Naive thymus-derived CD4-positive, alpha-beta T cell (primary cell): Measurements from ENCODE around the gene PPP1R3G. TPM values are rescaled to one million over a fixed set of nuclear protein-coding genes. Genes with fewer than 3 reads are reported as not detected.

Experiments
- ATAC-seq: fragments of 150-1000 bp; cut with Tn5 transposase; 2 replicates; pipeline ENCODE4 v1.10.0; 2021; ENCODE audit warnings: mild to moderate bottlenecking, moderate library complexity
- CTCF ChIA-PET: fragments of 350-600 bp; sonication (Branson Sonifier 250); formaldehyde crosslinking; loops from one replicate; lab custom pipeline; 2021; ENCODE audit warnings: antibody characterized with exemption; lab: Charles Lee
- POLR2A ChIA-PET: fragments of 350-600 bp; sonication (Branson Sonifier 250); formaldehyde crosslinking; loops from one replicate; lab custom pipeline; 2021; ENCODE audit warnings: antibody characterized with exemption, inconsistent platforms; lab: Charles Lee
- DNase-seq, 9 donors: peaks; one replicate each; pipeline versions ENCODE4 v3.0.0 to v3.0.0-alpha.2; 2020 to 2022; ENCODE audit warnings: mixed read lengths in 1 of 9
- H3K27ac ChIP-seq: one replicate; pipeline ENCODE4 v1.7.0; 2013; ENCODE audit warnings: mild to moderate bottlenecking, low read depth, low read length, moderate library complexity
- H3K27me3 ChIP-seq, 2 donors: one replicate each; pipeline ENCODE4 v1.7.0; 2013; ENCODE audit warnings: low read length in 2 of 2, mild to moderate bottlenecking in 2 of 2, moderate library complexity in 2 of 2; ENCODE audit not compliant: control insufficient read depth in 2 of 2, insufficient read depth in 2 of 2
- H3K36me3 ChIP-seq, 3 experiments: 1 replicate in 2 of 3; 2 replicates in 1 of 3; pipeline ENCODE4 v1.7.0; 2013; ENCODE audit warnings: low read length in 3 of 3, mild to moderate bottlenecking in 3 of 3, moderate library complexity in 1 of 3; ENCODE audit not compliant: insufficient read depth in 3 of 3, control insufficient read depth in 2 of 3
- H3K4me1 ChIP-seq, 2 donors: one replicate each; pipeline ENCODE4 v1.7.0; 2013; ENCODE audit warnings: low read length in 2 of 2, mild to moderate bottlenecking in 2 of 2, moderate library complexity in 1 of 2; ENCODE audit not compliant: control insufficient read depth in 2 of 2, insufficient read depth in 2 of 2
- H3K4me3 ChIP-seq: 2 replicates; pipeline ENCODE4 v1.7.0; 2013; ENCODE audit warnings: mild to moderate bottlenecking, low read length
- H3K9me3 ChIP-seq, 3 experiments: 1 replicate in 2 of 3; 2 replicates in 1 of 3; pipeline ENCODE4 v1.7.0; 2013; ENCODE audit warnings: low read length in 3 of 3; ENCODE audit not compliant: control insufficient read depth in 2 of 3
- H3K27ac Mint-ChIP-seq, 9 donors: one replicate each; pipeline ENCODE4 v1.8.0; 2020 to 2022; ENCODE audit warnings: mixed read lengths in 9 of 9, mild to moderate bottlenecking in 8 of 9, moderate library complexity in 5 of 9, inconsistent platforms in 2 of 9
- H3K27me3 Mint-ChIP-seq, 5 donors: one replicate each; pipeline ENCODE4 v1.8.0; 2021 to 2022; ENCODE audit warnings: mixed read lengths in 5 of 5, mild to moderate bottlenecking in 1 of 5
- H3K36me3 Mint-ChIP-seq, 5 donors: one replicate each; pipeline ENCODE4 v1.8.0; 2020 to 2022; ENCODE audit warnings: mixed read lengths in 5 of 5, mild to moderate bottlenecking in 3 of 5, inconsistent platforms in 1 of 5
- H3K4me1 Mint-ChIP-seq, 7 donors: one replicate each; pipeline ENCODE4 v1.8.0; 2020 to 2022; ENCODE audit warnings: mixed read lengths in 7 of 7, mild to moderate bottlenecking in 3 of 7, inconsistent platforms in 1 of 7
- H3K4me3 Mint-ChIP-seq, 10 donors: one replicate each; pipeline ENCODE4 v1.8.0; 2020 to 2022; ENCODE audit warnings: mild to moderate bottlenecking in 10 of 10, mixed read lengths in 10 of 10, moderate library complexity in 6 of 10, inconsistent platforms in 2 of 10
- H3K9me3 Mint-ChIP-seq, 11 donors: one replicate each; pipeline ENCODE4 v1.8.0; 2020 to 2022; ENCODE audit warnings: mixed read lengths in 11 of 11, mild to moderate bottlenecking in 4 of 11, inconsistent platforms in 1 of 11, moderate library complexity in 1 of 11
- intact Hi-C, 2 donors: fragments of 100-400 bp; cut with micrococcal nuclease; formaldehyde crosslinking; loops; one replicate each; pipeline ENCODE4 v1.15.1; 2023
- polyA plus RNA-seq, 2 donors: library from polyadenylated mRNA; unstranded; fragments of 300-500 nt; fragmentation: Illumina TruSeq; gene quantifications; one replicate each; pipeline ENCODE4 v1.2.3, GENCODE V29; 2021
- total RNA-seq, 6 experiments: library from RNA in 5 of 6; stranded (reverse) in 5 of 6; gene quantifications; 1 replicate in 5 of 6; 2 replicates in 1 of 6; pipeline ENCODE4 v1.2.3 and lab custom pipeline; 2021 to 2026

Gene PPP1R3G
- total and polyA plus RNA-seq, 7 experiments from 2014 or later, result 0.07 to 0.24 (median 0.08) TPM; not detected in 4

DNA sequence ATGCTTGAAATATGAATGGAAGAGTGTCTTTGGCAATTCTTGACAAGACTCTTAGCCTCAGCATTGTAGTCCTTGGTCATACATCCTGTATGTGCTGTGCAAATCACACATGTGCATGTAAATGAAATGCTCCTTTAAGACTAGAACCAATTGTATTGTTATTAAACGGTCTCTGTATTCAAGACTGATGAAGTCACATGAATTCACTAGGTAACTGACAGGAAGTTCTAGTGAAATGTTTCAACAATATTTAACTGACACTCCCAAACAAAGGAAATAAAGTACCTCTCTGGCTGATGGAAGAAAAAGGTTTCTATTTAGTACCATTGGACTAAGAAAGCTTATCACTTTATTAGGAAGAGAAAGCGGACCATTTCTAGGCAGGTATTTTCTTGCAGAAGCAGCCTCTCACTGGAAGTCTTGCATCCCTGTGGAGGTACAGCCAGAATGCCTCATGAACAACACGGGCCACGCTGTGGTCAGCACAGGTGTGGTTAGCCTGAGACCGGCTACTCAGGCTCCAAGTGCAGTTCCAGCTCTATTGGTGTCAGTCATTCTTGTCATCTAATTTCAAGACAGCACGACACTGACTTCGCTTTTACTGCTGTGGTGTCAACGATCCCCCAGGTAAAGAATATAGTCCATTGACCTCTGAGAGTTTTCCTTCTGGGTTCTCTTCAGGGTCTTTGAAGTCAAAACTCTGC, 17.3 kb downstream of the PPP1R3G start:
- ChIA-PET CTCF (no interaction called here), POLR2A (no interaction called here)
- DNase-seq, result no peak
- H3K27me3 ChIP-seq, result no peaks in the 10 kb centered on the region
- no peak overlapping the region for H3K4me3 ChIP-seq
- ATAC-seq, result no peak
- peaks cover 0 to 14% (median 7%) of the 10 kb centered on the region in 5 donors for H3K36me3 Mint-ChIP-seq
- peaks cover 0 to 6% (median 0%) of the 10 kb centered on the region in 7 donors for H3K4me1 Mint-ChIP-seq
- H3K4me3 Mint-ChIP-seq, result no peak overlapping the region
- intact Hi-C loops, result no loop called here
- no peak overlapping the region for H3K27ac Mint-ChIP-seq
- peaks cover 0 to 7% (median 0%) of the 10 kb centered on the region in 5 donors for H3K27me3 Mint-ChIP-seq
- peaks cover 0 to 19% (median 0%) of the 10 kb centered on the region in 11 donors for H3K9me3 Mint-ChIP-seq
- no peak overlapping the region for H3K27ac ChIP-seq
- no peaks in the 10 kb centered on the region for H3K9me3 ChIP-seq
- H3K4me1 ChIP-seq, result no peaks in the 10 kb centered on the region
- H3K36me3 ChIP-seq, result no peaks in the 10 kb centered on the region

DNA sequence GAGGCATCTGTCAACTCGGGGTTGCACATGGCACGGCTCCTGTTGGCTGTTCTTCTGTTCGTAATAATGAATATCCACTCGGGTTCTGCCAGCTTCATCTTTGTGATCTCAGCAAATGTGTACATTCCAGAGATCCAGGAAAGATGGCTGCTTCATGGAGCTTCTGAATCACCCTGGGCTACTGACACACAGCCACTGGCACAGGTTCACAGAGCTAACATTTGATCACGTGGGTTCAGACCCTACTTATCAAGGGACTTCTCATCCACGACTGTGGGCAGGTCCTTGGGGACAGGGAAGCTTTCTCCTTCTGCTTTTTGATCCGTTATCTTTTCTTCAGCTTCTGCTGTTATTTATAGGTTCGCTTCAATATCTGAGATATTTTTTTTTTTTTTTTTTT, 18.1 kb downstream of the PPP1R3G start:
- no peaks in the 10 kb centered on the region for H3K36me3 ChIP-seq
- H3K9me3 Mint-ChIP-seq, result peaks cover 0 to 19% (median 0%) of the 10 kb centered on the region in 11 donors
- no peak overlapping the region for H3K4me3 Mint-ChIP-seq
- H3K9me3 ChIP-seq, result no peaks in the 10 kb centered on the region
- intact Hi-C loops, result no loop called here
- H3K4me1 Mint-ChIP-seq, result peaks cover 0 to 6% (median 0%) of the 10 kb centered on the region in 7 donors
- no peak overlapping the region for H3K27ac ChIP-seq
- no peak overlapping the region for H3K4me3 ChIP-seq
- DNase-seq (no peak), ATAC-seq (no peak)
- no peaks in the 10 kb centered on the region for H3K4me1 ChIP-seq
- H3K36me3 Mint-ChIP-seq, result peaks cover 0 to 22% (median 7%) of the 10 kb centered on the region in 5 donors
- ChIA-PET CTCF (no interaction called here), POLR2A (interaction anchor here (0.6 kb wide), 1 partner anchor 1154 kb away, joined by 3 read pairs; no protein-coding TSS in a partner anchor)
- H3K27ac Mint-ChIP-seq, result no peak overlapping the region
- H3K27me3 Mint-ChIP-seq, result peaks cover 0 to 3% (median 0%) of the 10 kb centered on the region in 5 donors
- H3K27me3 ChIP-seq, result no peaks in the 10 kb centered on the region

DNA sequence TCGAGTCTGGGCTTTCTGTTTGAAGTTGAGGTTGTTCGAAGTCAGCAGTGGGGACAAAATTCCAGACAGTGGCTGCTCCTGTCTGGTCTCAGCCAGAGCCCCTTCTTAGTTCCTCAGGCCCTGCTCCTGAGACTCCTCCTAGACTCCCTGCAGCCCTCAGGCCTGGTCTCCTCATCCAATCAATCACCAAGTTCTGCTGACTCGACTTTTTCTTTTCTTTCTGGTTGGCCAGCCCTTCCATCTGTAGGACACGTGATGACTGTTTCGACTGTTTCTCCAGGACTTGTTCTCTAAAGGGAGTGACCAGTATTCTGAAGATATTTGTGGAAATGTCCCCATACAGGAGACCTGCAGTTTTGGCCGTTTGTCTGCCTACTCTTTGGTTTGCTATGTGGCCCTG, 19.5 kb downstream of the PPP1R3G start:
- H3K36me3 ChIP-seq, result no peaks in the 10 kb centered on the region
- no peak overlapping the region for H3K4me3 ChIP-seq
- no peak for ATAC-seq
- no peak overlapping the region for H3K27ac Mint-ChIP-seq
- H3K4me1 Mint-ChIP-seq, result peaks cover 0 to 6% (median 0%) of the 10 kb centered on the region in 7 donors
- ChIA-PET POLR2A (no interaction called here), CTCF (no interaction called here)
- no peaks in the 10 kb centered on the region for H3K4me1 ChIP-seq
- peaks cover 0 to 26% (median 7%) of the 10 kb centered on the region in 5 donors for H3K36me3 Mint-ChIP-seq
- no peaks in the 10 kb centered on the region for H3K27me3 ChIP-seq
- peaks cover 0 to 19% (median 0%) of the 10 kb centered on the region in 11 donors for H3K9me3 Mint-ChIP-seq
- intact Hi-C loops, result no loop called here
- H3K4me3 Mint-ChIP-seq, result no peak overlapping the region
- no peaks in the 10 kb centered on the region for H3K27me3 Mint-ChIP-seq
- no peak for DNase-seq
- H3K9me3 ChIP-seq, result no peaks in the 10 kb centered on the region
- H3K27ac ChIP-seq, result no peak overlapping the region

DNA sequence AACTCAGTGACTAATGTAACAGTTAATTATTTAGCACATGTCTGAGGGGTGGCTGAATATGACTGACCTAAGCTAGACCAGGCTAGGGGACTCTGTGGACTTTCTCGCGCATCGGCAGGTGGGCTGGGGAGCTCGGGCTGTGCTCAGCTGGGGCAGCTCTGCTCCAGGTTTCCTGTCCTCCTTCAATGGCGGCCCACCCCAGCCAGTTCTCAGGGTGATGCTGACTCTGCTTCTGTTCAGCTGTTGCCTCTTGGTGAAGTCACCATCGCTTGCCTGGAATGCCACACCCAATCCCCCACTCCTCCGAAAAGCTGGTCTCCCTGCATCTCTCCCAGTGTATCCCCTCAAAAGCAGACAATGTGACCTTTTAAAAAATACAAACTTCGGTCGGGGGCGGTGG, 20.0 kb downstream of the PPP1R3G start:
- no peaks in the 10 kb centered on the region for H3K27me3 ChIP-seq
- H3K9me3 ChIP-seq, result no peaks in the 10 kb centered on the region
- no peak overlapping the region for H3K4me3 ChIP-seq
- H3K36me3 Mint-ChIP-seq, result peaks cover 0 to 26% (median 10%) of the 10 kb centered on the region in 5 donors
- H3K27ac Mint-ChIP-seq, result no peak overlapping the region
- DNase-seq (no peak), ATAC-seq (no peak)
- intact Hi-C loops, result no loop called here
- H3K4me1 ChIP-seq, result no peaks in the 10 kb centered on the region
- H3K27me3 Mint-ChIP-seq, result no peaks in the 10 kb centered on the region
- H3K4me1 Mint-ChIP-seq, result peaks cover 0 to 6% (median 0%) of the 10 kb centered on the region in 7 donors
- POLR2A ChIA-PET, result no interaction called here
- H3K36me3 ChIP-seq, result peaks cover 0 to under 1% (median 0%) of the 10 kb centered on the region in 3 experiments
- CTCF ChIA-PET, result no interaction called here
- no peak overlapping the region for H3K27ac ChIP-seq
- H3K9me3 Mint-ChIP-seq, result peaks cover 0 to 19% (median 0%) of the 10 kb centered on the region in 11 donors
- H3K4me3 Mint-ChIP-seq, result no peak overlapping the region

DNA sequence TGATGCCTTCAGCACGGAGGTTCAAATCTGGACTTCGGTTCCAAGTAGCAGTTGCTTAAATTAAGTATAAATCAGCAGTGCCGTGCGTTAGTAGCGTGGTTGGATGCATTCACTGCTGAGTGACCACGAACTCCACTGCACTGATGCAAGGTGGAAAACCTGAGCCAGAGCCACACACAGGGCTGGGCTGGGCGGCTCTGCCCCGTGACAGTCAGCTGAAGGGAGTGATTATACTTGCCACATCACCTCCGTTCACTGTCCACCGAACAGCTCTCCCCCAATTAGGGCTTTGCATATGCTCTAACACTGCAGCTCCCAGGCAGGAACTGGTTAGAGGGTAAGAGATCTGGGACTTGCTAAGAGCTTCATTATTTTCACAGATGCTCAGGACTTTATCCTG, 22.2 kb downstream of the PPP1R3G start:
- DNase-seq (no peak), ATAC-seq (no peak)
- no peaks in the 10 kb centered on the region for H3K27me3 ChIP-seq
- Mint-ChIP-seq H3K9me3 (peaks cover 0 to 16% (median 0%) of the 10 kb centered on the region in 11 donors), H3K4me3 (no peak overlapping the region), H3K4me1 (peaks cover 0 to 4% (median 0%) of the 10 kb centered on the region in 7 donors), H3K27ac (no peak overlapping the region), H3K36me3 (peaks cover 0 to 36% (median 17%) of the 10 kb centered on the region in 5 donors), H3K27me3 (no peaks in the 10 kb centered on the region)
- ChIA-PET POLR2A (no interaction called here), CTCF (no interaction called here)
- H3K4me1 ChIP-seq, result no peaks in the 10 kb centered on the region
- intact Hi-C loops, result no loop called here
- H3K27ac ChIP-seq, result no peak overlapping the region
- H3K9me3 ChIP-seq, result no peaks in the 10 kb centered on the region
- no peak overlapping the region for H3K4me3 ChIP-seq
- peaks cover 0 to 4% (median 0%) of the 10 kb centered on the region in 3 experiments for H3K36me3 ChIP-seq

DNA sequence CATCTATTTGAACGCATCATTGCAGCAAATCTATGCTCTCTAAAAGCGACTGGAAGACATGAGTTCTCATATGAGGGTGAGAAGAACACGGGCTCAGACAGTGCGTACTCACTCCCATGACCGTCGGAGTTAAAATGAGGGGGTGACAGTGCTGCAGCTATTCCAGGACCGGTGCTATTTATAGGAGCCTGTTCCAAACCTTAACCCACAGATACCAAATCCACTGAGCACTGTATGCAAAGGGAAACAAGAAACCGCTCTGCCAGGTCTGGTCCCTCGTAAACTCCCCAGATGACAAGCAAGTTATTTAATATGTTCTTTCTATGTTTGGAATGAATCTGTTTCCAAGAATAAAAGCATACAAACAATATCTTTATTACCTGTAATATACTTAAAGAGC, 22.9 kb downstream of the PPP1R3G start:
- no peak overlapping the region for H3K27ac ChIP-seq
- H3K4me1 Mint-ChIP-seq, result no peaks in the 10 kb centered on the region
- ChIA-PET CTCF (no interaction called here), POLR2A (no interaction called here)
- peaks cover 0 to 41% (median 16%) of the 10 kb centered on the region in 5 donors for H3K36me3 Mint-ChIP-seq
- H3K36me3 ChIP-seq, result peaks cover 0 to 4% (median 0%) of the 10 kb centered on the region in 3 experiments
- no peak overlapping the region for H3K27ac Mint-ChIP-seq
- no peak for DNase-seq
- H3K4me1 ChIP-seq, result no peaks in the 10 kb centered on the region
- H3K27me3 ChIP-seq, result no peaks in the 10 kb centered on the region
- no peak for ATAC-seq
- no peak overlapping the region for H3K4me3 Mint-ChIP-seq
- H3K27me3 Mint-ChIP-seq, result no peaks in the 10 kb centered on the region
- no peaks in the 10 kb centered on the region for H3K9me3 ChIP-seq
- H3K4me3 ChIP-seq, result no peak overlapping the region
- intact Hi-C loops, result no loop called here
- H3K9me3 Mint-ChIP-seq, result peaks cover 0 to 15% (median 0%) of the 10 kb centered on the region in 11 donors
